HG02678 (cell line): ENCODE data around the gene FABP2.
"Not testable (repeated sequence)": the region's sequence is repeated elsewhere in the genome, so short reads cannot be mapped to it uniquely, and the experiment has no call there.

Experiments
- ATAC-seq: cut with Tn5 transposase; IDR thresholded peaks from one replicate; pipeline ENCODE4 v1.9.1; 2021; ENCODE audit warnings: mild to moderate bottlenecking, moderate library complexity; ENCODE audit not compliant: unreplicated experiment

Gene FABP2

GRCh38 chr4:119313237-119313636 is 8.7 kb downstream of the FABP2 start:
- no peak for ATAC-seq

- no peak for ATAC-seq
Measured at GRCh38 chr4:119310826-119311225, 11.1 kb downstream of the FABP2 start.

GRCh38 chr4:119307606-119308005 is 14.3 kb downstream of the FABP2 start:
- ATAC-seq = no peak

GRCh38 chr4:119304431-119304830 is 17.5 kb downstream of the FABP2 start:
- ATAC-seq = no peak

- no peak for ATAC-seq
Measured at GRCh38 chr4:119303587-119304305, 18.2 kb downstream of the FABP2 start.

GRCh38 chr4:119302073-119302832 is 19.7 kb downstream of the FABP2 start:
- ATAC-seq = no peak

GRCh38 chr4:119300101-119300978 is 21.6 kb downstream of the FABP2 start:
- ATAC-seq = peak; percentile 94

GRCh38 chr4:119299741-119300100 is 22.2 kb downstream of the FABP2 start:
- peak; percentile 59 for ATAC-seq

GRCh38 chr4:119299260-119299671 is 22.7 kb downstream of the FABP2 start:
- ATAC-seq = no peak

- ATAC-seq = no peak
Measured at GRCh38 chr4:119297795-119298194, 24.1 kb downstream of the FABP2 start.

- no peak for ATAC-seq
Measured at GRCh38 chr4:119296356-119296755, 25.6 kb downstream of the FABP2 start.

- no peak for ATAC-seq
Measured at GRCh38 chr4:119290598-119290997, 31.3 kb downstream of the FABP2 start.

GRCh38 chr4:119289313-119289712 is 32.6 kb downstream of the FABP2 start:
- no peak for ATAC-seq

- no peak for ATAC-seq
Measured at GRCh38 chr4:119286377-119287002, 35.4 kb downstream of the FABP2 start.

- ATAC-seq = no peak
Measured at GRCh38 chr4:119284876-119285780, 36.8 kb downstream of the FABP2 start.

GRCh38 chr4:119281393-119281792 is 40.5 kb downstream of the FABP2 start:
- no peak for ATAC-seq

GRCh38 chr4:119279945-119280344 is 42.0 kb downstream of the FABP2 start:
- ATAC-seq = not testable (repeated sequence)

- ATAC-seq = not testable (repeated sequence)
Measured at GRCh38 chr4:119279541-119279940, 42.4 kb downstream of the FABP2 start.

- ATAC-seq = no peak
Measured at GRCh38 chr4:119271361-119272085, 50.4 kb downstream of the FABP2 start.
